Right lobe of liver (tissue), 4 donors: ENCODE data around the gene TXLNB.

Source experiments
- POLR2A ChIP-seq: fragments of 450-650 bp; IDR thresholded peaks from one replicate; pipeline ENCODE4 v1.6.1; 2017; ENCODE audit warnings: antibody characterized with exemption, mild to moderate bottlenecking
- TF ChIP-seq, protein P1 (sequence below), 4 donors: fragments of 200-600 bp in 3 of 4; fragments of 450-650 bp in 1 of 4; IDR thresholded peaks; one replicate each; pipeline versions ENCODE4 v1.5.1 to v1.8.0; 2016 to 2022; ENCODE audit warnings: antibody characterized with exemption in 4 of 4, mild to moderate bottlenecking in 2 of 4
- donor health status: DM: no; HTN: no; CAD: no.
- donor health status: DM: no; HTN: no; CAD: no.
- donor health status: DM: no; HTN: yes; CAD: no.

DNA sequence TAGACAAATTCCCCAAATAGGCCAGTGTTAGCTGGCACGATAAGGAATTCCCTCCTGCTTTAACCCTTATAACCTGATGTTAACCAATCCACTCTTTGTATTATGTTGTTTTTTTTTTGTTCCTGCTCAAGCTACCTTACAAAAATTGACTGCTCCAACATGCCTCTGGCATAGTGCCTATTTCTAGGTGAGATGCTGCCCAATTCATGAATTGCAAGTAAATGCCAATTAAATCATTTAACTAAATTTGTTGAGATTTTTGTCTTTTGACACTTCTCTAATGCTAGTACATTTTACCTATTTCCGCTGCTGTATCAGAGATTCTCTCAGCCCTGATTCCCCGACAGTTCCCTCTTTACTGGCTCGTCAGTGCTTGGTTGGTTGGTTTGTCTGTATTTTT, 90.4 kb downstream of the TXLNB start:
- TF ChIP-seq POLR2A = no peak
- TF ChIP-seq, protein P1, sequence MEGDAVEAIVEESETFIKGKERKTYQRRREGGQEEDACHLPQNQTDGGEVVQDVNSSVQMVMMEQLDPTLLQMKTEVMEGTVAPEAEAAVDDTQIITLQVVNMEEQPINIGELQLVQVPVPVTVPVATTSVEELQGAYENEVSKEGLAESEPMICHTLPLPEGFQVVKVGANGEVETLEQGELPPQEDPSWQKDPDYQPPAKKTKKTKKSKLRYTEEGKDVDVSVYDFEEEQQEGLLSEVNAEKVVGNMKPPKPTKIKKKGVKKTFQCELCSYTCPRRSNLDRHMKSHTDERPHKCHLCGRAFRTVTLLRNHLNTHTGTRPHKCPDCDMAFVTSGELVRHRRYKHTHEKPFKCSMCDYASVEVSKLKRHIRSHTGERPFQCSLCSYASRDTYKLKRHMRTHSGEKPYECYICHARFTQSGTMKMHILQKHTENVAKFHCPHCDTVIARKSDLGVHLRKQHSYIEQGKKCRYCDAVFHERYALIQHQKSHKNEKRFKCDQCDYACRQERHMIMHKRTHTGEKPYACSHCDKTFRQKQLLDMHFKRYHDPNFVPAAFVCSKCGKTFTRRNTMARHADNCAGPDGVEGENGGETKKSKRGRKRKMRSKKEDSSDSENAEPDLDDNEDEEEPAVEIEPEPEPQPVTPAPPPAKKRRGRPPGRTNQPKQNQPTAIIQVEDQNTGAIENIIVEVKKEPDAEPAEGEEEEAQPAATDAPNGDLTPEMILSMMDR (IDR thresholded peaks at IDR 0.05) = no peak
